ENCODE measurements around the gene TMEM178B.

The TMEM178B gene

GRCh38 chr7:141225916-141226618 is 152.2 kb downstream of the TMEM178B start:
- no peak for DNase-seq

- peak in 1 of 2 experiments; percentile 8 for DNase-seq
Observed at GRCh38 chr7:141227454-141227853, 153.6 kb downstream of the TMEM178B start.

- DNase-seq, result no peak
Observed at GRCh38 chr7:141228482-141228881, 154.6 kb downstream of the TMEM178B start.

- peak in 1 of 2 experiments; percentile 27 for DNase-seq
Observed at GRCh38 chr7:141231018-141231792, 157.3 kb downstream of the TMEM178B start.

- DNase-seq, result peak; percentile 27 to 57
Observed at GRCh38 chr7:141232286-141233051, 158.6 kb downstream of the TMEM178B start.

GRCh38 chr7:141234335-141235105 is 160.7 kb downstream of the TMEM178B start:
- DNase-seq, result no peak

- no peak for DNase-seq
Observed at GRCh38 chr7:141235656-141236055, 161.8 kb downstream of the TMEM178B start.

GRCh38 chr7:141238596-141239243 is 164.9 kb downstream of the TMEM178B start:
- DNase-seq, result no peak

GRCh38 chr7:141239661-141240060 is 165.8 kb downstream of the TMEM178B start:
- no peak for DNase-seq

- DNase-seq, result no peak
Observed at GRCh38 chr7:141242568-141242967, 168.7 kb downstream of the TMEM178B start.

GRCh38 chr7:141243368-141243767 is 169.5 kb downstream of the TMEM178B start:
- DNase-seq, result no peak

GRCh38 chr7:141244435-141244834 is 170.6 kb downstream of the TMEM178B start:
- no peak for DNase-seq

GRCh38 chr7:141246426-141246825 is 172.6 kb downstream of the TMEM178B start:
- no peak for DNase-seq

- no peak for DNase-seq
Observed at GRCh38 chr7:141251180-141251579, 177.3 kb downstream of the TMEM178B start.

- peak in 1 of 2 experiments; percentile 13 for DNase-seq
Observed at GRCh38 chr7:141251957-141252356, 178.1 kb downstream of the TMEM178B start.

GRCh38 chr7:141257597-141257996 is 183.7 kb downstream of the TMEM178B start:
- no peak for DNase-seq

GRCh38 chr7:141258559-141258958 is 184.7 kb downstream of the TMEM178B start:
- DNase-seq, result no peak

- no peak for DNase-seq
Observed at GRCh38 chr7:141262101-141263090, 188.5 kb downstream of the TMEM178B start.

GRCh38 chr7:141263508-141263907 is 189.6 kb downstream of the TMEM178B start:
- no peak for DNase-seq

- DNase-seq, result no peak
Observed at GRCh38 chr7:141263983-141264382, 190.1 kb downstream of the TMEM178B start.

- DNase-seq, result no peak
Observed at GRCh38 chr7:141264511-141264910, 190.6 kb downstream of the TMEM178B start.
